ENCODE data around the gene CCT8.

DNA sequence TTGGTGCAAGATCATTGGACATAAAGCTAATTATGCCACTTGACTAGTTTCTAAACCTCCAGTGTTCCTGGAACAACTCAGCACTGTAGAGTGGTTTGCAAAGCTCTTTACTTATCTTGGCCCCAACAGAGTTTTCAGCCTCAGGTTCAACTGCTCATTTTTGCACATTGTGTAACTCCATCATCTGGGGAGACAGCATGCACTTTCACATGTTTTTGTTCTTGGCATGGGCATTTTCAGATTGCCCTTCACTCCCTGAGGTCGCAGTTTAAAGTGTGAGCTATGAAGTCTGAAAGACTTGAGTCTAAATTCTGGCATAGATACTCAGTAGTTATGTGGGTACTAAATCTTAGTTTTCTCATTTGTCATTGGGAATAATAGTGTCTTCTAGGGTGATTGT is 43.9 kb downstream of the CCT8 start:
- TF ChIP-seq CTCF (IDR thresholded peaks at IDR 0.05) = no peak
- TF ChIP-seq EP300 (IDR thresholded peaks at IDR 0.05) = no peak

Measured in tibial nerve (tissue), 4 donors.